ENCODE data around the gene ERBIN. TPM values are rescaled to one million over a fixed set of nuclear protein-coding genes. Genes with fewer than 3 reads are reported as not detected.

The ERBIN gene
- total and polyA plus RNA-seq, 10 of the 15 experiments (the other 5 are each of a cell fraction or from before 2014, with no cell fraction given), result 9.5 to 91.1 (median 49.4) TPM

GRCh38 chr5:65999061-65999723, 72.8 kb downstream of the ERBIN start:
- H3K36me3 ChIP-seq (ENCODE audit: control insufficient read depth in 2 of 2, insufficient read depth in 2 of 2, low read length in 1 of 2), result peaks cover 0 to 6% of the 10 kb centered on the region in 2 experiments; a peak in 1 of 4 replicates

More at GRCh38 chr5:65999061-65999723, 72.8 kb downstream of the ERBIN start:
- no peak overlapping the region for H3K4me2 ChIP-seq (ENCODE audit: control insufficient read depth, insufficient read depth)
- ATAC-seq (no peak), DNase-seq (ENCODE audit: low read depth, low spot score) (no peak), FAIRE-seq (no peak)
- H4K20me1 ChIP-seq (ENCODE audit: control insufficient read depth, insufficient read depth), result no peaks in the 10 kb centered on the region
- CTCF ChIA-PET, result no interaction called here
- SMC1A ChIA-PET (ENCODE audit: uncharacterized antibody, unreplicated experiment), result interaction anchor here (1.7 kb wide), 1 partner anchor 30 kb away, joined by 4 read pairs; no protein-coding TSS in a partner anchor
- BruUV-seq (replicated peaks), result no TSS peak
- H3K4me1 ChIP-seq (ENCODE audit: control insufficient read depth, insufficient read depth, low read length), result peaks cover 11% of the 10 kb centered on the region
- no peak for TF ChIP-seq ZNF622 (IDR thresholded peaks at IDR 0.05)
- no peak for TF ChIP-seq POLR2AphosphoS2 (IDR thresholded peaks at IDR 0.05; ENCODE audit: low read depth, low read length)
- TF ChIP-seq RAD21 (IDR thresholded peaks at IDR 0.05; ENCODE audit: insufficient read depth, low read depth, low read length), result no peak
- no peak for TF ChIP-seq ZNF274 (IDR thresholded peaks at IDR 0.05; ENCODE audit: insufficient read depth, insufficient read length)
- TF ChIP-seq HSF1 (IDR thresholded peaks at IDR 0.05; ENCODE audit: low read depth, low read length), result no peak
- TF ChIP-seq MYB (IDR thresholded peaks at IDR 0.05; ENCODE audit: borderline replicate concordance, low read depth, low read length), result no peak
- no peak for TF ChIP-seq BCL3 (IDR thresholded peaks at IDR 0.05; ENCODE audit: borderline replicate concordance, insufficient read depth, low read depth, low read length, poor library complexity, severe bottlenecking)
- TF ChIP-seq CHD1 (IDR thresholded peaks at IDR 0.05; ENCODE audit: low read depth, low read length), result no peak
- no peak for TF ChIP-seq SPI1 (IDR thresholded peaks at IDR 0.05; ENCODE audit: borderline replicate concordance, insufficient read depth, low read depth, low read length)
- no peak for TF ChIP-seq KDM1A (IDR thresholded peaks at IDR 0.05; ENCODE audit: borderline replicate concordance)
- RAD21 ChIA-PET (ENCODE audit: unreplicated experiment), result no interaction called here
- POLR2A ChIA-PET, result no interaction called here
- no peaks in the 10 kb centered on the region for H3K27me3 ChIP-seq (replicated peaks in 1 of 2; ENCODE audit: control insufficient read depth in 2 of 2, insufficient read depth in 2 of 2, low read length in 1 of 2)
- H3K9me3 ChIP-seq (replicated peaks; ENCODE audit: control insufficient read depth, insufficient read depth, low read length), result peaks cover 2% of the 10 kb centered on the region; the same call in 2 of the 3 replicates
- in situ Hi-C loops (cut with MboI) (no loop called here), intact Hi-C loops (cut with micrococcal nuclease; ENCODE audit: unreplicated experiment) (no loop called here)
- WGBS (ENCODE audit: insufficient coverage, insufficient replicate concordance, low lambda C conversion rate, missing lambda C conversion rate), result 97% methylated on average over 9 of the region's 9 CpGs
- H3K79me2 ChIP-seq (ENCODE audit: control insufficient read depth, insufficient read depth, low read length), result peaks cover 29% of the 10 kb centered on the region
- H3K9ac ChIP-seq (ENCODE audit: control insufficient read depth, insufficient read depth, low read length), result no peak overlapping the region
- H3K27ac ChIP-seq (ENCODE audit: control insufficient read depth, insufficient read depth), result no peak overlapping the region
- no peak overlapping the region for H2AFZ ChIP-seq (ENCODE audit: control insufficient read depth, low read depth, low read length)
- H3K4me3 ChIP-seq, result no peak overlapping the region

All from GM12878 (cell line).